ENCODE results near the gene HIPK2. TPM values are rescaled to one million over a fixed set of nuclear protein-coding genes. Genes with fewer than 3 reads are reported as not detected.

Gene HIPK2
- total and polyA plus RNA-seq, 7 donors, result 2.4 to 15.7 (median 7.9) TPM

GRCh38 chr7:139821349-139822105 lies 43.7 kb upstream of the HIPK2 start:
- 80 to 82% methylated on average over 14 of the region's 14 CpGs for WGBS, 2 donors
- TF ChIP-seq CTCF (IDR thresholded peaks at IDR 0.05) (no peak), POLR2A (IDR thresholded peaks at IDR 0.05) (no peak), POLR2AphosphoS5 (IDR thresholded peaks at IDR 0.05) (no peak), EP300 (IDR thresholded peaks at IDR 0.05) (no peak)
- Histone ChIP-seq H3K4me1 (no peaks in the 10 kb centered on the region), H3K4me3 (no peak overlapping the region), H3K27me3 (peaks cover 0 to 7% (median 0%) of the 10 kb centered on the region in 3 donors), H3K27ac (no peak overlapping the region), H3K36me3 (no peaks in the 10 kb centered on the region), H3K9me3 (no peaks in the 10 kb centered on the region)
- no peak for DNase-seq
- intact Hi-C loops (cut with DNase I), result no loop called here

- Histone ChIP-seq H3K4me1 (no peaks in the 10 kb centered on the region), H3K9me3 (no peaks in the 10 kb centered on the region), H3K4me3 (no peak overlapping the region), H3K27ac (no peak overlapping the region), H3K36me3 (no peaks in the 10 kb centered on the region), H3K27me3 (peaks cover 0 to 7% (median 0%) of the 10 kb centered on the region in 3 donors)
- intact Hi-C loops (cut with DNase I), result no loop called here
- no peak for DNase-seq
- TF ChIP-seq POLR2A (IDR thresholded peaks at IDR 0.05) (no peak), EP300 (IDR thresholded peaks at IDR 0.05) (no peak), POLR2AphosphoS5 (IDR thresholded peaks at IDR 0.05) (no peak), CTCF (IDR thresholded peaks at IDR 0.05) (no peak)
- WGBS, 2 donors, result 91 to 94% methylated on average over 4 of the region's 4 CpGs
Measured at GRCh38 chr7:139820089-139820488, 42.3 kb upstream of the HIPK2 start.

- H3K9me3 ChIP-seq, result no peaks in the 10 kb centered on the region
- H3K27ac ChIP-seq, result no peak overlapping the region
- H3K4me1 ChIP-seq, result no peaks in the 10 kb centered on the region
- no peak for DNase-seq
- WGBS, 2 donors, result 62 to 93% methylated on average over 10 of the region's 10 CpGs
- TF ChIP-seq POLR2AphosphoS5 (IDR thresholded peaks at IDR 0.05), result no peak
- TF ChIP-seq EP300 (IDR thresholded peaks at IDR 0.05), result no peak
- TF ChIP-seq POLR2A (IDR thresholded peaks at IDR 0.05), result no peak
- no peak for TF ChIP-seq CTCF (IDR thresholded peaks at IDR 0.05)
- intact Hi-C loops (cut with DNase I), result no loop called here
- no peak overlapping the region for H3K4me3 ChIP-seq
- no peaks in the 10 kb centered on the region for H3K36me3 ChIP-seq
- peaks cover 0 to 7% (median 0%) of the 10 kb centered on the region in 3 donors for H3K27me3 ChIP-seq
Measured at GRCh38 chr7:139817249-139817648, 39.5 kb upstream of the HIPK2 start.

GRCh38 chr7:139813689-139814088 lies 35.9 kb upstream of the HIPK2 start:
- no peak for DNase-seq
- no peak overlapping the region for H3K27ac ChIP-seq
- TF ChIP-seq EP300 (IDR thresholded peaks at IDR 0.05), result no peak
- no peak for TF ChIP-seq POLR2AphosphoS5 (IDR thresholded peaks at IDR 0.05)
- H3K36me3 ChIP-seq, result no peaks in the 10 kb centered on the region
- H3K4me3 ChIP-seq, result no peak overlapping the region
- no peaks in the 10 kb centered on the region for H3K27me3 ChIP-seq
- no peaks in the 10 kb centered on the region for H3K4me1 ChIP-seq
- intact Hi-C loops (cut with DNase I), result no loop called here
- H3K9me3 ChIP-seq, result no peaks in the 10 kb centered on the region
- 74 to 96% methylated on average over 2 of the region's 2 CpGs for WGBS, 2 donors

GRCh38 chr7:139813151-139813550 lies 35.4 kb upstream of the HIPK2 start:
- 89 to 95% methylated on average over 6 of the region's 6 CpGs for WGBS, 2 donors
- no peaks in the 10 kb centered on the region for H3K9me3 ChIP-seq
- H3K36me3 ChIP-seq, result no peaks in the 10 kb centered on the region
- no peak for DNase-seq
- TF ChIP-seq POLR2AphosphoS5 (IDR thresholded peaks at IDR 0.05), result no peak
- TF ChIP-seq POLR2A (IDR thresholded peaks at IDR 0.05), result no peak
- TF ChIP-seq CTCF (IDR thresholded peaks at IDR 0.05), result no peak
- TF ChIP-seq EP300 (IDR thresholded peaks at IDR 0.05), result no peak
- no peaks in the 10 kb centered on the region for H3K4me1 ChIP-seq
- intact Hi-C loops (cut with DNase I), result no loop called here
- H3K27me3 ChIP-seq, result no peaks in the 10 kb centered on the region
- H3K27ac ChIP-seq, result no peak overlapping the region
- no peak overlapping the region for H3K4me3 ChIP-seq
